GM12878 (cell line): Measurements from ENCODE around the gene DTNA. TPM values are rescaled to one million over a fixed set of nuclear protein-coding genes. Genes with fewer than 3 reads are reported as not detected.

Source experiments
- JUNB ChIP-seq: IDR thresholded peaks from 2 replicates; pipeline ENCODE4 v1.6.1; 2016; ENCODE audit warnings: antibody characterized with exemption, mild to moderate bottlenecking
- KAT2A ChIP-seq: conservative IDR thresholded peaks from 2 replicates; pipeline ENCODE4 v1.6.1; 2011; ENCODE audit warnings: low read depth, low read length; ENCODE audit not compliant: control insufficient read depth
- MXI1 ChIP-seq: fragments of 150-350 bp; IDR thresholded peaks from 2 replicates; pipeline ENCODE4 v1.6.1; 2011; ENCODE audit warnings: low read depth, mild to moderate bottlenecking, inconsistent platforms, low read length, improper control_type of control experiment
- MYC ChIP-seq: IDR thresholded peaks from 2 replicates; pipeline ENCODE4 v1.6.1; 2011; ENCODE audit warnings: mild to moderate bottlenecking, low read length, moderate library complexity, inconsistent platforms; ENCODE audit not compliant: insufficient read depth, insufficient replicate concordance, insufficient read length, severe bottlenecking
- NFXL1 ChIP-seq: fragments of 450-650 bp; IDR thresholded peaks from 2 replicates; pipeline ENCODE4 v1.6.1; 2017; ENCODE audit warnings: antibody characterized with exemption, mild to moderate bottlenecking, borderline replicate concordance
- RAD21 ChIP-seq: IDR thresholded peaks from 2 replicates; pipeline ENCODE4 v1.6.1; 2011; ENCODE audit warnings: mild to moderate bottlenecking, low read depth, low read length, moderate library complexity; ENCODE audit not compliant: insufficient read depth
- SMAD1 ChIP-seq: fragments of 450-650 bp; IDR thresholded peaks from 2 replicates; pipeline ENCODE4 v1.6.1; 2018; ENCODE audit warnings: mild to moderate bottlenecking, low read depth; ENCODE audit not compliant: partially characterized antibody
- SUPT20H ChIP-seq: IDR thresholded peaks from 2 replicates; pipeline ENCODE4 v1.6.1; 2011; ENCODE audit warnings: low read depth, mild to moderate bottlenecking, low read length, moderate library complexity, borderline replicate concordance; ENCODE audit not compliant: control insufficient read depth
- WRNIP1 ChIP-seq: IDR thresholded peaks from 2 replicates; pipeline ENCODE4 v1.6.1; 2011; ENCODE audit warnings: low read depth, low read length, improper control_type of control experiment, borderline replicate concordance
- ZNF24 ChIP-seq: fragments of 450-650 bp; IDR thresholded peaks from 2 replicates; pipeline ENCODE4 v1.6.1; 2017; ENCODE audit warnings: antibody characterized with exemption, mild to moderate bottlenecking
- ZNF384 ChIP-seq: IDR thresholded peaks from 2 replicates; pipeline ENCODE4 v1.6.1; 2012; ENCODE audit warnings: low read depth, mild to moderate bottlenecking, low read length, improper control_type of control experiment, borderline replicate concordance
- polyA plus RNA-seq, 11 experiments: library from polyadenylated mRNA; depleted of rRNA in 4 of 11; unstranded in 6 of 11; stranded (reverse) in 5 of 11; fragments of >200 nt; fragmentation: Nextera tagmentation in 4 of 11; fragmentation: Illumina TruSeq in 1 of 11; extraction: Ambion mirVana in 4 of 11; extraction: Trizol in 1 of 11; gene quantifications; 1 replicate in 1 of 11; 2 replicates in 10 of 11; pipeline versions ENCODE4 v1.2.1 to v1.2.3, GENCODE V29; 2011 to 2016; ENCODE audit warnings: inconsistent platforms in 2 of 11, missing spikeins in 2 of 11, low read depth in 1 of 11
- total RNA-seq, 4 experiments: library from RNA; depleted of rRNA in 3 of 4; stranded (reverse); fragments of >200 nt in 3 of 4; fragmentation: Illumina TruSeq in 1 of 4; extraction: Trizol in 1 of 4; gene quantifications; 2 replicates each; pipeline versions ENCODE4 v1.2.1 to v1.2.3, GENCODE V29; 2013 to 2021
- TF ChIP-seq, protein P1 (sequence below): fragments of 450-650 bp; conservative IDR thresholded peaks from 2 replicates; pipeline ENCODE4 v1.6.1; 2017; ENCODE audit warnings: mild to moderate bottlenecking, moderate library complexity
- TF ChIP-seq, protein P2 (sequence below): fragments of 450-650 bp; IDR thresholded peaks from 2 replicates; pipeline ENCODE4 v1.6.1; 2016; ENCODE audit warnings: mild to moderate bottlenecking
- TF ChIP-seq, protein P3 (sequence below): fragments of 450-650 bp; IDR thresholded peaks from 2 replicates; pipeline ENCODE4 v1.6.1; 2014; ENCODE audit warnings: mild to moderate bottlenecking
- TF ChIP-seq, protein P4 (sequence below): fragments of 450-650 bp; IDR thresholded peaks from 2 replicates; pipeline ENCODE4 v1.6.1; 2016; ENCODE audit warnings: mild to moderate bottlenecking

The DTNA gene
- total and polyA plus RNA-seq, 10 of the 15 experiments (the other 5 are each of a cell fraction or from before 2014, with no cell fraction given): 0.26 to 8.6 (median 0.53) TPM

DNA sequence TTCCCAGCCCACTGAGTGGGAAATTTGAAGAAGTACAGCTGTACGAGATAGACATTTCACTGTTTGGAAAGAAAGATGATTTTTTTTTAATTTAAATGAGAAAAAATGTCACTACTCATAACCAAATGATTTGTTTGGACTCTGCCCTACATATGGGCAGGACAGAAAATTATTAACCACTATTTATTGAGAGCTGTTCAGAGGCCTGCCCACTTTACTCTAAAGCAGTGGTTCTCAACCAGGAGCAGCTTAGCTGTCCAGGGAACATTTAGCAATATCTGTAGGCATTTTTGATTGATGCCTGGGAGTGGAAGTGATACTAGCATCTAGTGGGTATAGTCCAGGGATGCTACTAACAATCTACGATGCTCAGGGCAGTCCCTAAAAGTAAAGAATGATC is 13.4 kb upstream of the DTNA start (continued):
- TF ChIP-seq, protein P1, sequence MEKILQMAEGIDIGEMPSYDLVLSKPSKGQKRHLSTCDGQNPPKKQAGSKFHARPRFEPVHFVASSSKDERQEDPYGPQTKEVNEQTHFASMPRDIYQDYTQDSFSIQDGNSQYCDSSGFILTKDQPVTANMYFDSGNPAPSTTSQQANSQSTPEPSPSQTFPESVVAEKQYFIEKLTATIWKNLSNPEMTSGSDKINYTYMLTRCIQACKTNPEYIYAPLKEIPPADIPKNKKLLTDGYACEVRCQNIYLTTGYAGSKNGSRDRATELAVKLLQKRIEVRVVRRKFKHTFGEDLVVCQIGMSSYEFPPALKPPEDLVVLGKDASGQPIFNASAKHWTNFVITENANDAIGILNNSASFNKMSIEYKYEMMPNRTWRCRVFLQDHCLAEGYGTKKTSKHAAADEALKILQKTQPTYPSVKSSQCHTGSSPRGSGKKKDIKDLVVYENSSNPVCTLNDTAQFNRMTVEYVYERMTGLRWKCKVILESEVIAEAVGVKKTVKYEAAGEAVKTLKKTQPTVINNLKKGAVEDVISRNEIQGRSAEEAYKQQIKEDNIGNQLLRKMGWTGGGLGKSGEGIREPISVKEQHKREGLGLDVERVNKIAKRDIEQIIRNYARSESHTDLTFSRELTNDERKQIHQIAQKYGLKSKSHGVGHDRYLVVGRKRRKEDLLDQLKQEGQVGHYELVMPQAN: no peak
- TF ChIP-seq, protein P2, sequence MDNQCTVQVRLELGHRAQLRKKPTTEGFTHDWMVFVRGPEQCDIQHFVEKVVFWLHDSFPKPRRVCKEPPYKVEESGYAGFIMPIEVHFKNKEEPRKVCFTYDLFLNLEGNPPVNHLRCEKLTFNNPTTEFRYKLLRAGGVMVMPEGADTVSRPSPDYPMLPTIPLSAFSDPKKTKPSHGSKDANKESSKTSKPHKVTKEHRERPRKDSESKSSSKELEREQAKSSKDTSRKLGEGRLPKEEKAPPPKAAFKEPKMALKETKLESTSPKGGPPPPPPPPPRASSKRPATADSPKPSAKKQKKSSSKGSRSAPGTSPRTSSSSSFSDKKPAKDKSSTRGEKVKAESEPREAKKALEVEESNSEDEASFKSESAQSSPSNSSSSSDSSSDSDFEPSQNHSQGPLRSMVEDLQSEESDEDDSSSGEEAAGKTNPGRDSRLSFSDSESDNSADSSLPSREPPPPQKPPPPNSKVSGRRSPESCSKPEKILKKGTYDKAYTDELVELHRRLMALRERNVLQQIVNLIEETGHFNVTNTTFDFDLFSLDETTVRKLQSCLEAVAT: no peak
- TF ChIP-seq MYC (no peak), ZNF384 (no peak), SUPT20H (no peak), RAD21 (no peak), SMAD1 (no peak), JUNB (no peak), WRNIP1 (no peak), MXI1 (no peak), NFXL1 (no peak), KAT2A (no peak), ZNF24 (no peak)
- TF ChIP-seq, protein P3, sequence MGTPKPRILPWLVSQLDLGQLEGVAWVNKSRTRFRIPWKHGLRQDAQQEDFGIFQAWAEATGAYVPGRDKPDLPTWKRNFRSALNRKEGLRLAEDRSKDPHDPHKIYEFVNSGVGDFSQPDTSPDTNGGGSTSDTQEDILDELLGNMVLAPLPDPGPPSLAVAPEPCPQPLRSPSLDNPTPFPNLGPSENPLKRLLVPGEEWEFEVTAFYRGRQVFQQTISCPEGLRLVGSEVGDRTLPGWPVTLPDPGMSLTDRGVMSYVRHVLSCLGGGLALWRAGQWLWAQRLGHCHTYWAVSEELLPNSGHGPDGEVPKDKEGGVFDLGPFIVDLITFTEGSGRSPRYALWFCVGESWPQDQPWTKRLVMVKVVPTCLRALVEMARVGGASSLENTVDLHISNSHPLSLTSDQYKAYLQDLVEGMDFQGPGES: no peak
- TF ChIP-seq, protein P4, sequence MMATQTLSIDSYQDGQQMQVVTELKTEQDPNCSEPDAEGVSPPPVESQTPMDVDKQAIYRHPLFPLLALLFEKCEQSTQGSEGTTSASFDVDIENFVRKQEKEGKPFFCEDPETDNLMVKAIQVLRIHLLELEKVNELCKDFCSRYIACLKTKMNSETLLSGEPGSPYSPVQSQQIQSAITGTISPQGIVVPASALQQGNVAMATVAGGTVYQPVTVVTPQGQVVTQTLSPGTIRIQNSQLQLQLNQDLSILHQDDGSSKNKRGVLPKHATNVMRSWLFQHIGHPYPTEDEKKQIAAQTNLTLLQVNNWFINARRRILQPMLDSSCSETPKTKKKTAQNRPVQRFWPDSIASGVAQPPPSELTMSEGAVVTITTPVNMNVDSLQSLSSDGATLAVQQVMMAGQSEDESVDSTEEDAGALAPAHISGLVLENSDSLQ: no peak
